Pulmonary artery endothelial cell (primary cell): ENCODE measurements around the gene ITGB4. TPM values are rescaled to one million over a fixed set of nuclear protein-coding genes. Genes with fewer than 3 reads are reported as not detected.

Source experiments
- DNase-seq: peaks from one replicate; pipeline ENCODE4 v3.0.0-alpha.2; 2011; ENCODE audit warnings: low read depth, low spot score
- total RNA-seq: library from RNA; depleted of rRNA; stranded (reverse); fragments of >200 nt; gene quantifications from 2 replicates; pipeline ENCODE4 v1.2.3, GENCODE V29; 2014

Gene ITGB4
- total RNA-seq, 1 donor from 2014 or later = 6.9 TPM

DNA sequence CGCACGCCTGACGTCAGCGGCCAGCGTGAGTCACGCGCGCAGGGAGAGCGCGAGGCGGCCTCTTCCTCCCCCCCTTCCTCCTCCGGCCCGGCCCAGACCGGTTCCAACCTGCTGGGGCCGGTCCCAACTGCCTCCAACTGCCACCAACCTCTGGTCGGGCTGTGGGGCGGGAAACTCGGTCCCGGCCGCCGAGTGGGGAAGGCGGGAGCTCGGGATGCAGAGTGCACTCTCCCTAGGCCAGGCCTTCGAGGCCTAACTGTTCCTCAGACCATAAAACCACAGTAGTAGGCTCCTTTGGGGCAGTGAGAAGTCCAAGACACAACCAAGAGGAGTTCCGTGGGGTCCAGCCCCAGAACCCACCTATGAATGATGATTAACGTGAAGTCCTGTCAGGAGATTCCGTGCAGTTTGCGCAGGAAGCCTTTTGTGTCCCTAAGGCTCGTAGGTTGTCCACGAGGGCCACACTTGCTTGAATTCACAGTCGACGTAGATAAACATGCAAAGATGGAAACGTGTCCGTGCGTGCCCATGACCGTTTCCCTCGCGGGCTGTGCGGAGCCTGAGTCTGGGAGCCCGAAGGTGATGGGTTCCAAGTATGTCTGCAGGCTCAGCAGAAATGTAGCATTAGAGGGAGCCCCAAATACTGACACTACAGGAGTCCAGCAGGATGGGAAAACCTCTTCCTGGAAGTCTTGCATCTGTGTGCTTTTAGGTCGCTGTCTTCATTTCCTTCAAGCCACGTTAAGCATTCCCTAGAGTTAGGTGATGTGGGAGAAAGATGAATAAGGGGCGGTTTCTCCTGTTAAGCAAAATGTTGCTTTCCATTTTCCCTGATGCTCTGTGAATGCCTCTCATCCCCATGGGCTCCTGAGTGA is 64.0 kb downstream of the ITGB4 start:
- DNase-seq = peak; percentile 63

DNA sequence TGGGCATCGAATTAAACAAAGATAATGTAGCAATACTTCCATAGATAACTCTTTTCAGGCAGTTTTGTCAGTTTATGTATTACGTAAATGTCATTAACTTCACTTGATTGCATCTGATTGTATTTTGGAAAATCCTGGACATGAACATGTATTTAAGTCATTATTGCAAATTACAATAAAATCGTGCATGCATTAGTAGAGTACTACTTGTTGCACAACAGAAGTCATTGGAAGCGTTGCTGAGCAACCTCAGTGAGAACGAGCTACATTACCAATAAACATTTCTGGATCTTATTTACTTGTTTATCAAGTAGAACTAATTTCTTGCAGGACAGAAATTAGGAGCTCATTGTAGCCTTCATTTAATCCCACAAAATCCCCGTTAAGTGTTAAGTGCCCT is 70.0 kb downstream of the ITGB4 start:
- no peak for DNase-seq

DNA sequence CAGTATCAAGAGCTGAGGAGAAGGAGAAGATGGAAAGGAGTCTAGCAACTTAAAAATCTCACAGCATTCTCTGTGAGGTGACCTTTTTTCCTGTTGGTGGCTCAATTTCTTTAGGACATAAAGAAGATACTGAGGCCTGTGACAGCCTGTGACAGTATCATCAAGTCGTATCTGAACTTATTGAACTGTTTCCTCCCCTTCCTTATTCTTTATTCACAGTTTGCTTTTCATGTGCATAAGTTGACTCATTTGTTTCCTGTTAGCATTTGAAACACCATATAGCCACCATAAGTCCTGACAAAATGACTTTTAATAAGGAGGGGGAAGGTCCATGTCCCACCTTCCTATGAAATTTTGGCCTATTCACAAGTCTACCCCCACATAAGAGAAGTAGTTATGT is 72.2 kb downstream of the ITGB4 start:
- no peak for DNase-seq

DNA sequence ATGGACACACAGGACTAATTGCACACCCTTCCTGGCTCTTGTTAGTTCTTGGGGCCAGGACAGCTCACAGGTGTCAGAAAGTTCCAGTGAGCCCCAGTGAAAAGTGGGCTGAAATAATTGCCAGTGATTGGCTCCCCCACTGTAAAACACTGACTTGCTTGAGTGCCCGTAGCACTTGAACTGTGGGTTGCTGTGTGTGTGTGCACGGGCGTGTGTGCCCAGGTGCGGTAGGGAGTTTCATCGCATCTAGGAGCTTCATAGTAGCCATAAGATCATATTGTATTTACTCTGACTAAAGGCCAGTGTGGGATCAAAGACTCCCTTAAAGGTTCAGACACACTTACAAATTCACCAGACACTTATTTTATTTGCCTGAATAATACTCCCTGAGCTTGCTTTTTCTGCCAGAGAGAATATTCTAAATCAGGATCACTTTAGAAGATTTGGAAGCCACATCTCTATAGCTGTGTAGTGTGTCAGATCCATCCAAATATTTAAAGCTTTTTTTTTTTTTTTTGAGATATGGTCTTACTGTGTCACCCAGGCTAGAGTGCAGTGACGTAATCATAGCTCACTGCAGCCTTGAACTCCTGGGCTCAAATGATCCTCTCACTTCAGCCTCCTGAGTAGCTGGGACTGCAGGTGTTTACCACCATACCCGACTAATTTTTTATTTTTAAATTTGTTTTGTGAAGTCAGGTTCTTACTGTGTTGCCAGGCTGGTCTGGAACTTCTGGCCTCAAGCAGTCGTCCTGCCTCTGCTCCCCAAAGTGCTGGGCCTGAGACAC is 74.8 kb downstream of the ITGB4 start:
- DNase-seq = no peak

DNA sequence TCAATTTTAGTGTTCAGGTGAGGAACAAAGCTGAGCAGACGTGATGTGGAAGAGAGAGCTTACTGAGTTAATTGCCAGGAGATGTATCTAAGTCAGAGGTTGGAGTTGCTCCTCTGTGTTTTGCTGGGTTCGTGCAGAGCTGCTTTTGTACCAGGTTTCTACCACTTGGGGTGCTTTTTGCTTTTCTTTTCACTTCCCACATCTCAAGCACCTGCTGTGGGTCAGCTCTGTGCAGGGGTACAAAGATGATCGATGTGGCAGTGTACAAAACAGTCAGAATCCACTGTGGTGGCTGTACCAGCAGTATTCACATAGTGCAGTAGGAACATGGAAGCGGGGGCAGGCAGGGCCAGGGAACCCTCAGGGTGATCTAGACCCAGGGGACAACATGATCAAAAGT is 78.1 kb downstream of the ITGB4 start:
- DNase-seq = no peak

DNA sequence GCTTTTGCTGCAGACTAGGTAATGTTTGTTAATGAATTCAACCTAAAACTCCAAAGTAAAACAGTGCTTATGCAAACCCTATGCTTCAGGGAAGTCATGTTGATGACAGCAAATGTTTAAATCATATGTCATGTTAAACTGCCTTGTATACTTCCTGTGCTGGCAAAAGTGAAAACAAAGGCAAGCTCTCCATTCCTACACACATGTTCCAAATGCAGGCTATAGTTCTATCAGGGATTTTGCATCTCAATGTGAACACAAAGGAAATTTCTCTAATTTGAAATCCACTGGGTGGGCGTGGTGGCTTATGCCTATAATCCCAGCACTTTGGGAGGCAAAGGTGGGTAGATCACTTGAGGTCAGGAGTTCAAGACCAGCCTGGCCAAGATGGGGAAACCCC is 82.6 kb downstream of the ITGB4 start:
- no peak for DNase-seq

DNA sequence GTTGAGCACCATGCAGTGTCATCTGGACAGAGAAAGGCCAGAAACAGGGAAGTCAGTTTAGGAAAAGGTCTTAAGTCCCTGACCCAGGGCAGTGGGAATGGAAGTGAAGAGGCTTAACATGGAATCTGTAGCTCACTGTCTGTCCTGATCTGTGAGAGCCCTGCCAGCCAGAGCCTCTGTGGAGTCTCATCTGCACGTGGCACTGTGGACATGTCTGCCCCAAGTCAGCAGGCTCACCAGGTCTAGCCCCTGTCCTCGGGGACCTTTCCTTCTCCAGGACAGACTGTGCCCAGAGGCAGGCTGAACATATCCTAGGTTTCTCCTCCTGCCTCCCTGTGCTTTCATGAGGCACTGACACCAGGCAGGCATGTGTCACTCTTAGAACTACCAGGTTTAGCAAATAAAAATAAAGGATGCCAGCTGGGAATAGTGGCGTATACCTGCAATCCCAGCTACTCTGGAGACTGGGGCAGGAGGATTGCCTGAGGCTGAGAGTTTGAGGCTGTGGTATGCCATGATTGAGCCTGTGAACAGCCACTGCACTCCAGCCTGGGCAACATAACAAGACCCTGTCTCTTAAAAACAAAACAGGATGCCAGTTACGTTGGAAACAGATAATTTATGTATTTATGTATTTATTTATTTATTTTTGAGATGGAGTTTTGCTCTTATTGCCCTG is 85.7 kb downstream of the ITGB4 start:
- no peak for DNase-seq

Other genes with a start within 250 kb of the ITGB4 start
- 6.6 and 9.2 TPM in 2 replicates for gene CASKIN2, start 205.9 kb upstream of the ITGB4 start, total RNA-seq
- 14.1 and 21.2 TPM in 2 replicates for gene TSEN54, start 204.9 kb upstream of the ITGB4 start, total RNA-seq
- 3.2 and 5.4 TPM in 2 replicates for gene LLGL2, start 195.8 kb upstream of the ITGB4 start, total RNA-seq
- 1.6 and 10.5 TPM in 2 replicates for gene MYO15B, start 133.7 kb upstream of the ITGB4 start, total RNA-seq
- 0.07 TPM in 1 of 2 replicates, not detected in the other for gene SMIM5, start 88.0 kb upstream of the ITGB4 start, total RNA-seq
- gene RECQL5, start 54.3 kb upstream of the ITGB4 start, total RNA-seq = 12.0 and 20.2 TPM in 2 replicates
- 66.7 and 95.2 TPM in 2 replicates for gene SAP30BP, start 54.1 kb upstream of the ITGB4 start, total RNA-seq
- gene GALK1, start 43.7 kb downstream of the ITGB4 start, total RNA-seq = 93.3 and 120 TPM in 2 replicates
- 7.6 and 10.2 TPM in 2 replicates for gene UNK, start 63.3 kb downstream of the ITGB4 start, total RNA-seq
- gene UNC13D, start 122.9 kb downstream of the ITGB4 start, total RNA-seq = 7.3 and 7.6 TPM in 2 replicates
- 21.0 and 28.5 TPM in 2 replicates for gene WBP2, start 133.9 kb downstream of the ITGB4 start, total RNA-seq
- 30.6 and 56.0 TPM in 2 replicates for gene TRIM47, start 157.1 kb downstream of the ITGB4 start, total RNA-seq
- gene TRIM65, start 175.5 kb downstream of the ITGB4 start, total RNA-seq = 32.2 and 32.6 TPM in 2 replicates
- gene MRPL38, start 183.4 kb downstream of the ITGB4 start, total RNA-seq = 31.9 and 38.7 TPM in 2 replicates
- 6.9 and 10.4 TPM in 2 replicates for gene FBF1, start 219.6 kb downstream of the ITGB4 start, total RNA-seq